Spleen (tissue), 7 donors: Measurements from ENCODE around the gene DEF6.

Source experiments
- CTCF ChIP-seq, 11 experiments: fragments of 200-600 bp in 7 of 11; fragments of 450-650 bp in 4 of 11; sonication (generic) in 4 of 11; IDR thresholded peaks in 8 of 11; conservative IDR thresholded peaks in 3 of 11; 1 replicate in 7 of 11; 2 replicates in 4 of 11; pipeline versions ENCODE4 v1.4.0 to v1.8.0; 2016 to 2021; ENCODE audit warnings: antibody characterized with exemption in 11 of 11, inconsistent platforms in 4 of 11, mild to moderate bottlenecking in 1 of 11
- POLR2A ChIP-seq, 3 donors: fragments of 450-650 bp; IDR thresholded peaks; one replicate each; pipeline ENCODE4 v1.5.1; 2017; ENCODE audit warnings: antibody characterized with exemption in 3 of 3, mild to moderate bottlenecking in 1 of 3
- POLR2AphosphoS5 ChIP-seq, 3 donors: sonication (generic); formaldehyde crosslinking; IDR thresholded peaks; one replicate each; pipeline ENCODE4 v1.5.1; 2017; ENCODE audit warnings: antibody characterized with exemption in 3 of 3
- donor health status: DM: no; HTN: no; CAD: no; lungs with moderate emphysema.
- donor health status: DM: no; HTN: no; CAD: no.
- donor health status: DM: no; HTN: no; CAD: no.

GRCh38 chr6:35259948-35260590 is 37.5 kb upstream of the DEF6 start:
- TF ChIP-seq POLR2A (IDR thresholded peaks at IDR 0.05) (no peak), POLR2AphosphoS5 (IDR thresholded peaks at IDR 0.05) (no peak), CTCF (IDR thresholded peaks at IDR 0.05 in 8 of 11, conservative IDR thresholded peaks at IDR 0.05 in 3 of 11) (no peak)
